ENCODE results near the gene CENPW. TPM values are rescaled to one million over a fixed set of nuclear protein-coding genes. Genes with fewer than 3 reads are reported as not detected.

The CENPW gene
- total RNA-seq, 1 donor from 2014 or later, result 12.1 TPM

GRCh38 chr6:126388104-126388598 lies 48.2 kb downstream of the CENPW start:
- H3K27me3 Mint-ChIP-seq (ENCODE audit: low read depth), result no peaks in the 10 kb centered on the region
- TF ChIP-seq, protein P1, sequence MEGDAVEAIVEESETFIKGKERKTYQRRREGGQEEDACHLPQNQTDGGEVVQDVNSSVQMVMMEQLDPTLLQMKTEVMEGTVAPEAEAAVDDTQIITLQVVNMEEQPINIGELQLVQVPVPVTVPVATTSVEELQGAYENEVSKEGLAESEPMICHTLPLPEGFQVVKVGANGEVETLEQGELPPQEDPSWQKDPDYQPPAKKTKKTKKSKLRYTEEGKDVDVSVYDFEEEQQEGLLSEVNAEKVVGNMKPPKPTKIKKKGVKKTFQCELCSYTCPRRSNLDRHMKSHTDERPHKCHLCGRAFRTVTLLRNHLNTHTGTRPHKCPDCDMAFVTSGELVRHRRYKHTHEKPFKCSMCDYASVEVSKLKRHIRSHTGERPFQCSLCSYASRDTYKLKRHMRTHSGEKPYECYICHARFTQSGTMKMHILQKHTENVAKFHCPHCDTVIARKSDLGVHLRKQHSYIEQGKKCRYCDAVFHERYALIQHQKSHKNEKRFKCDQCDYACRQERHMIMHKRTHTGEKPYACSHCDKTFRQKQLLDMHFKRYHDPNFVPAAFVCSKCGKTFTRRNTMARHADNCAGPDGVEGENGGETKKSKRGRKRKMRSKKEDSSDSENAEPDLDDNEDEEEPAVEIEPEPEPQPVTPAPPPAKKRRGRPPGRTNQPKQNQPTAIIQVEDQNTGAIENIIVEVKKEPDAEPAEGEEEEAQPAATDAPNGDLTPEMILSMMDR (IDR thresholded peaks at IDR 0.05), result no peak
- no peaks in the 10 kb centered on the region for H3K4me1 Mint-ChIP-seq (ENCODE audit: low read depth)
- H3K27ac Mint-ChIP-seq (ENCODE audit: unreplicated experiment), result no peak overlapping the region
- peaks cover 8% of the 10 kb centered on the region for H3K36me3 Mint-ChIP-seq (ENCODE audit: low read depth)
- no peak overlapping the region for H3K4me3 Mint-ChIP-seq (ENCODE audit: unreplicated experiment)
- DNase-seq (ENCODE audit: low spot score), result no peak
- H3K9me3 Mint-ChIP-seq (ENCODE audit: low read depth), result peaks cover 26% of the 10 kb centered on the region

GRCh38 chr6:126396131-126396530 lies 56.2 kb downstream of the CENPW start:
- no peak overlapping the region for H3K4me3 Mint-ChIP-seq (ENCODE audit: unreplicated experiment)
- DNase-seq (ENCODE audit: low spot score), result no peak
- no peak overlapping the region for H3K27ac Mint-ChIP-seq (ENCODE audit: unreplicated experiment)
- no peaks in the 10 kb centered on the region for H3K36me3 Mint-ChIP-seq (ENCODE audit: low read depth)
- no peaks in the 10 kb centered on the region for H3K4me1 Mint-ChIP-seq (ENCODE audit: low read depth)
- no peaks in the 10 kb centered on the region for H3K27me3 Mint-ChIP-seq (ENCODE audit: low read depth)
- TF ChIP-seq, protein P1 (IDR thresholded peaks at IDR 0.05), result no peak
- H3K9me3 Mint-ChIP-seq (ENCODE audit: low read depth), result peaks cover 8% of the 10 kb centered on the region

Data from chondrocyte (in vitro differentiated cells).